Pancreas (tissue), 10 donors: ENCODE results near the gene KCNQ1OT1. TPM values are rescaled to one million over a fixed set of nuclear protein-coding genes. Genes with fewer than 3 reads are reported as not detected.

ENCODE experiments used
- ATAC-seq, 4 donors: fragments of 200-7000 bp; cut with Tn5 transposase; one replicate each; pipeline versions ENCODE4 v1.8.0 to v1.9.1; 2020; ENCODE audit warnings: mild to moderate bottlenecking in 4 of 4, moderate library complexity in 4 of 4
- DNase-seq, 6 donors: peaks; one replicate each; pipeline ENCODE4 v3.0.0-alpha.2; 2020
- FAIRE-seq: peaks from 2 replicates; lab custom pipeline; 2012; peaks lifted over from hg19 to GRCh38; lab: Jason Lieb, UNC
- H3K27ac ChIP-seq, 4 donors: fragments of 200-600 bp; sonication (generic); 1 replicate in 3 of 4; 2 replicates in 1 of 4; pipeline versions ENCODE4 v1.5.0 to v1.8.0; 2020
- H3K27me3 ChIP-seq, 4 donors: fragments of 200-600 bp; one replicate each; pipeline ENCODE4 v1.8.0; 2021
- H3K36me3 ChIP-seq, 3 donors: fragments of 200-600 bp; sonication (generic) in 1 of 3; one replicate each; pipeline versions ENCODE4 v1.5.0 to v1.8.0; 2020 to 2021
- H3K4me1 ChIP-seq, 3 donors: fragments of 200-600 bp; one replicate each; pipeline ENCODE4 v1.8.0; 2021
- H3K4me3 ChIP-seq, 4 donors: fragments of 200-600 bp; sonication (generic) in 2 of 4; one replicate each; pipeline versions ENCODE4 v1.5.0 to v1.8.0; 2020 to 2021
- H3K9me3 ChIP-seq, 4 donors: fragments of 200-600 bp; one replicate each; pipeline ENCODE4 v1.8.0; 2021
- WGBS, 2 donors: extraction: QIAGEN DNeasy Blood & Tissue Kit; methylation state at CpG; one replicate each; pipeline ENCODE4 v1.1.7; 2013; 5-methylcytosine and 5-hydroxymethylcytosine counted together
- intact Hi-C, 3 donors: fragments of 100-400 bp; cut with DNase I; formaldehyde crosslinking; loops; one replicate each; pipeline versions ENCODE4 v1.11.1 to v1.14.2; 2022
- polyA plus RNA-seq, 2 donors: library from polyadenylated mRNA; stranded (reverse); fragments of 200-250 nt; gene quantifications; one replicate each; pipeline ENCODE4 v1.2.3, GENCODE V29; 2013
- total RNA-seq, 6 donors: library from RNA; stranded (reverse); fragmentation: NEBNext Ultra II Directional in 4 of 6; extraction: Animal tissue kit (Norgen Biotek cat#: 25700) in 4 of 6; gene quantifications; one replicate each; pipeline versions ENCODE4 v1.2.1 to v1.2.4, GENCODE V29; 2021 to 2023
- TF ChIP-seq, protein P1 (sequence below), 4 donors: fragments of 200-600 bp; sonication (generic) in 3 of 4; IDR thresholded peaks; one replicate each; pipeline versions ENCODE4 v1.5.0 to v1.8.0; 2021; ENCODE audit warnings: antibody characterized with exemption in 4 of 4
- donor health status: healthy with polysubstance abuse.
- donor health status: DM: no; HTN: no; CAD: no; lungs with moderate emphysema.
- donor health status: DM: no; HTN: no; CAD: no.
- donor health status: control.
- donor health status: control.
- donor health status: Bipolar disorder and iron deficiency.
- donor health status: DM: yes; HTN: yes; CAD: no.
- donor health status: DM: no; HTN: no; CAD: no.
- donor health status: DM: no; HTN: no; CAD: no.
- donor health status: DM: yes; HTN: yes; CAD: no.

Gene KCNQ1OT1
- total and polyA plus RNA-seq, 8 donors: 0.31 to 1.9 (median 1.4) TPM

DNA sequence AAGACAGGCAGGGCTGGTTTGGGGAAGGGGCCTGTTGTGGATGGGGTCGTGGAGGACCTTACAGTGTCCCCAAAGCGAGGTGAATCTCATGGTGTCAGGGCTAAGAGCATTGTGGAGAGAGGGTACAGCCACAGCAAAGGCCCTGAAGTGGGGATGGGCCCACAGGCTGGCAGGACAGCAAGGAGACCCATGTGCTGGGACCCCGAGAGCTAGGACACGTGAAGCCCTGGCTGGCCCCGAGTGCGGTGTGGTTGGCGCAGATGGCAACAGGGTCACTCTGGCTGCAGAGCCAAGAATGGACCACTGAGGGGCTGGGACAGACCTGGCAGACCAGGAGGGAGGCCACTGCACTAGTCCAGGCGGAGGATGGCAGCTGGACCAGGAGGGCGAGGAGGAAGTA lies 30.0 kb upstream of the KCNQ1OT1 start:
- peak in 1 of 6 donors; percentile 46 for DNase-seq
- peak overlapping the region; percentile 69 to 79 (median 76) for H3K27ac ChIP-seq
- TF ChIP-seq, protein P1, sequence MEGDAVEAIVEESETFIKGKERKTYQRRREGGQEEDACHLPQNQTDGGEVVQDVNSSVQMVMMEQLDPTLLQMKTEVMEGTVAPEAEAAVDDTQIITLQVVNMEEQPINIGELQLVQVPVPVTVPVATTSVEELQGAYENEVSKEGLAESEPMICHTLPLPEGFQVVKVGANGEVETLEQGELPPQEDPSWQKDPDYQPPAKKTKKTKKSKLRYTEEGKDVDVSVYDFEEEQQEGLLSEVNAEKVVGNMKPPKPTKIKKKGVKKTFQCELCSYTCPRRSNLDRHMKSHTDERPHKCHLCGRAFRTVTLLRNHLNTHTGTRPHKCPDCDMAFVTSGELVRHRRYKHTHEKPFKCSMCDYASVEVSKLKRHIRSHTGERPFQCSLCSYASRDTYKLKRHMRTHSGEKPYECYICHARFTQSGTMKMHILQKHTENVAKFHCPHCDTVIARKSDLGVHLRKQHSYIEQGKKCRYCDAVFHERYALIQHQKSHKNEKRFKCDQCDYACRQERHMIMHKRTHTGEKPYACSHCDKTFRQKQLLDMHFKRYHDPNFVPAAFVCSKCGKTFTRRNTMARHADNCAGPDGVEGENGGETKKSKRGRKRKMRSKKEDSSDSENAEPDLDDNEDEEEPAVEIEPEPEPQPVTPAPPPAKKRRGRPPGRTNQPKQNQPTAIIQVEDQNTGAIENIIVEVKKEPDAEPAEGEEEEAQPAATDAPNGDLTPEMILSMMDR (IDR thresholded peaks at IDR 0.05): no peak
- H3K4me3 ChIP-seq: no peak overlapping the region
- H3K9me3 ChIP-seq: no peaks in the 10 kb centered on the region
- H3K36me3 ChIP-seq: no peaks in the 10 kb centered on the region
- no peaks in the 10 kb centered on the region for H3K27me3 ChIP-seq
- H3K4me1 ChIP-seq: peaks cover 0 to 10% (median 9%) of the 10 kb centered on the region in 3 donors
- no peak for FAIRE-seq
- intact Hi-C loops: no loop called here
- ATAC-seq: no peak
- 88 to 89% methylated on average over 9 of the region's 9 CpGs for WGBS, 2 donors

DNA sequence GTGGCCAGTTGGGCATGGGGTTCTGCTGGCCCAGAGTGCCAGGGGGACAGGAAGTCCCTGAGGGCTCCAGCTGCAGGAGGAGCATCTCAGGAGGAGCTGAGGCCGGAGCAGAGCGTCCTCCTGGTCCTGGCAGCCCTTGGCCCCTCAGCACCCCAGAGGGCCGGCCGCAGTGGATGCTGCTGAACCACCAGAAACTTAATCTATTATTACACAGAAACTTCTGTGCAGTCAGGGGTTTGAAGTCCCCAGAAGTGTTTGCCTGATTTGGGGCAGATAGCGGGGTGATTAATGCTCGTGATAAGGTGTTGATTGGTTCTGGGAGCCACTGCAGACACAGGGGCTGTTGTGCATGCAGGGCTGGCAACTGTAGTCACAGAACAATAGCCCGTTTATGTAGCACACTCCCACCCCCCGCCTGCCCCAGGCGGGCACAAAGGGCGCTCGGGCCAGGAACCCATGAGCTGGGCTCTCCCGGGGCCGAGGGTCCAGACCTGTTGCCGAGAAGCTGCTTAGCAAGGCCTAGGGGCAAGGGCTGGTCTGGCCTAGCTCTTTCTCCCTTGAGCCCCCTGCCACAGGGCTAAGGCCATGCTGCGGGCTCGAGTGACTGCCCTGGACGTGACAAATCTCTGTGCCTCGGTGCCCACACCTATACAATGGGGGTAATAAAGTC lies 29.0 kb upstream of the KCNQ1OT1 start:
- no peaks in the 10 kb centered on the region for H3K9me3 ChIP-seq
- no peaks in the 10 kb centered on the region for H3K36me3 ChIP-seq
- H3K27me3 ChIP-seq: no peaks in the 10 kb centered on the region
- DNase-seq: peak in 4 of 6 donors; percentile 38 to 69 (median 66)
- ATAC-seq: peak; percentile 32 to 78 (median 68)
- intact Hi-C loops: no loop called here
- peaks cover 0 to 10% (median 9%) of the 10 kb centered on the region in 3 donors for H3K4me1 ChIP-seq
- FAIRE-seq: no peak
- no peak overlapping the region for H3K4me3 ChIP-seq
- H3K27ac ChIP-seq: peak overlapping the region; percentile 69 to 79 (median 76)
- TF ChIP-seq, protein P1 (IDR thresholded peaks at IDR 0.05): no peak
- WGBS, 2 donors: 72 to 75% methylated on average over 18 of the region's 18 CpGs

GRCh38 chr11:2728128-2728662 lies 28.4 kb upstream of the KCNQ1OT1 start:
- no peaks in the 10 kb centered on the region for H3K9me3 ChIP-seq
- H3K4me3 ChIP-seq: no peak overlapping the region
- H3K27ac ChIP-seq: peak overlapping the region; percentile 69 to 79 (median 74)
- 64 to 66% methylated on average over 17 of the region's 17 CpGs for WGBS, 2 donors
- no peak for DNase-seq
- TF ChIP-seq, protein P1 (IDR thresholded peaks at IDR 0.05): no peak
- intact Hi-C loops: no loop called here
- H3K27me3 ChIP-seq: no peaks in the 10 kb centered on the region
- no peak for FAIRE-seq
- H3K4me1 ChIP-seq: peaks cover 0 to 10% (median 9%) of the 10 kb centered on the region in 3 donors
- ATAC-seq: peak in 3 of 4 donors; percentile 1 to 9 (median 6)
- no peaks in the 10 kb centered on the region for H3K36me3 ChIP-seq

DNA sequence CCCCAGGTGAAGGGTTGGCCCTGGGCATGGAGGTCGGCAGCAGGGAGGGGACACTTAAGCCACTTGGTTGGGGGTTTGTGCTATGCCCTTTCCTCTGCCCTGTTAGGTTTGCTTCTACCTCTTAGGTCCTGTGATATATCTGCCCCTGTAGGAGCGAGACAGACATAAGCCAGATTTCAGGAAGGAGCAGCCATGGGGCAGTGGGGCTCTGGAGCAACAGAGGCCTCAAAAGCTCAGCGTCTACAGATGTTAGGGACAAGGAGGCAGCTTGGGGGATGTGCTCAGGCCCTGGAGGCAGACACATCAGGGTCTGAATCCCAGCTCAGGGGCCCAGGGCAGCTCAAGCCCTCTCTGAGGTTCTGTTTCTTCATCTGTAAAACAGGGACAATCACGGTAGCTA lies 27.2 kb upstream of the KCNQ1OT1 start:
- no peak overlapping the region for H3K4me3 ChIP-seq
- FAIRE-seq (no peak), DNase-seq (no peak), ATAC-seq (no peak)
- no peaks in the 10 kb centered on the region for H3K9me3 ChIP-seq
- H3K36me3 ChIP-seq: no peaks in the 10 kb centered on the region
- H3K27ac ChIP-seq: peak overlapping the region; percentile 69 to 79 (median 74)
- WGBS, 2 donors: 95 to 96% methylated on average over 4 of the region's 4 CpGs
- TF ChIP-seq, protein P1 (IDR thresholded peaks at IDR 0.05): no peak
- intact Hi-C loops: no loop called here
- H3K4me1 ChIP-seq: peaks cover 0 to 10% (median 9%) of the 10 kb centered on the region in 3 donors
- H3K27me3 ChIP-seq: no peaks in the 10 kb centered on the region
